OCI-LY3 (cell line): ENCODE data around the gene ARHGAP19.

Experiments
- H2AFZ ChIP-seq: fragments of 200-600, 300-600 bp; shearing (Covaris generic); 2 replicates; pipeline ENCODE4 v1.6.0; 2014; ENCODE audit warnings: antibody characterized with exemption, low read depth, low read length
- H3K27ac ChIP-seq: fragments of 200-600, 300-600 bp; sonication (generic); 2 replicates; pipeline ENCODE4 v1.5.1; 2014; ENCODE audit warnings: mild to moderate bottlenecking, low read length, moderate library complexity, mixed read lengths
- H3K27me3 ChIP-seq: fragments of 200-600, 300-600 bp; sonication (generic); 2 replicates; pipeline ENCODE4 v1.6.1; 2014; ENCODE audit warnings: low read depth, low read length, mixed read lengths
- H3K36me3 ChIP-seq: fragments of 200-600, 300-600 bp; sonication (generic); replicated peaks from 2 replicates; pipeline ENCODE3; 2014; ENCODE audit warnings: low read depth, low read length, mixed read lengths
- H3K4me1 ChIP-seq: fragments of 300-600, 200-600 bp; sonication (generic); 2 replicates; pipeline ENCODE4 v1.6.1; 2014; ENCODE audit warnings: low read length, mixed read lengths
- H3K4me2 ChIP-seq: fragments of 200-600, 300-600 bp; sonication (generic); 2 replicates; pipeline ENCODE4 v1.6.1; 2014; ENCODE audit warnings: low read length, mixed read lengths
- H3K4me3 ChIP-seq: fragments of 300-600, 200-600 bp; sonication (generic); 2 replicates; pipeline ENCODE4 v1.5.1; 2014; ENCODE audit warnings: antibody characterized with exemption, mild to moderate bottlenecking, low read length, moderate library complexity
- H3K79me2 ChIP-seq: fragments of 300-600, 200-600 bp; shearing (Covaris generic); 2 replicates; pipeline ENCODE4 v1.6.1; 2014; ENCODE audit warnings: mild to moderate bottlenecking, low read length, mixed read lengths
- H3K9ac ChIP-seq: fragments of 300-600, 200-600 bp; shearing (Covaris generic); 2 replicates; pipeline ENCODE4 v1.6.0; 2014; ENCODE audit warnings: mild to moderate bottlenecking, low read length, moderate library complexity
- H3K9me3 ChIP-seq: fragments of 200-600, 300-600 bp; shearing (Covaris generic); 2 replicates; pipeline ENCODE4 v1.6.1; 2014; ENCODE audit warnings: low read length, mixed read lengths; ENCODE audit not compliant: insufficient read depth
- H4K20me1 ChIP-seq: fragments of 200-600, 300-600 bp; sonication (generic); 2 replicates; pipeline ENCODE4 v1.6.1; 2016; ENCODE audit warnings: low read length, mixed read lengths; ENCODE audit not compliant: insufficient read depth
- EZH2phosphoT487 ChIP-seq: fragments of 200-600 bp; shearing (Covaris generic); IDR thresholded peaks from 2 replicates; pipeline ENCODE4 v1.6.1; 2018; ENCODE audit warnings: antibody characterized with exemption, mixed run types, low read depth
- TF ChIP-seq, protein P1 (sequence below): fragments of 200-600, 300-600 bp; sonication (generic); IDR thresholded peaks from 2 replicates; pipeline ENCODE4 v1.5.1; 2014; ENCODE audit warnings: antibody characterized with exemption, low read length, low read depth

ARHGAP19 gene

DNA sequence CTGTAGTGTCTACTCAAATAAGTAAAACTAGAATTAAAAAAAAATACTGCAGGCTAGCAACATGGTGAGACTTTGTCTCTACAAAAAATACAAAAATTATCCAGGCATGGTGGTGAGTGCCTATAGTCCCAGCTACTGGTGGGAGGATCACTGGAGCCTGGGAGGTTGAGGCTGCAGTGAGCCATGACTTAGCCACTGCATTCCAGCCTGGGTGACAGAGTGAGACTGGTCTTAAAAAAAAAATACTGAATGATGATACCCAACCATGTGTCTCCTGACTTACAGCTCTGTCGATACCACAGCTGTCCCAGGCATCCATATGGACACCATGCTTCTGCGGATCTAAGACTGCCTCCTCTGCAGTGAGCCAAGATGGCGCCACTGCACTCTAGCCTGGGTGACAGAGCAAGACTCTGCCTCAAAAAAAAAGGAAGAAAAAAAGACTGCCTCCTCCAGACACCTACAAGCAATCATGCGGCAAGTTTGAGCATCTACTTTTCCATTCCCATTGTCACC lies 18.7 kb upstream of the ARHGAP19 start:
- H3K79me2 ChIP-seq: no peaks in the 10 kb centered on the region
- no peaks in the 10 kb centered on the region for H3K9me3 ChIP-seq
- H3K4me1 ChIP-seq: no peaks in the 10 kb centered on the region
- H3K4me2 ChIP-seq: no peak overlapping the region
- no peaks in the 10 kb centered on the region for H3K36me3 ChIP-seq
- H4K20me1 ChIP-seq: no peaks in the 10 kb centered on the region
- H3K27me3 ChIP-seq: no peaks in the 10 kb centered on the region
- H3K9ac ChIP-seq: no peak overlapping the region
- no peak for TF ChIP-seq EZH2phosphoT487
- TF ChIP-seq, protein P1, sequence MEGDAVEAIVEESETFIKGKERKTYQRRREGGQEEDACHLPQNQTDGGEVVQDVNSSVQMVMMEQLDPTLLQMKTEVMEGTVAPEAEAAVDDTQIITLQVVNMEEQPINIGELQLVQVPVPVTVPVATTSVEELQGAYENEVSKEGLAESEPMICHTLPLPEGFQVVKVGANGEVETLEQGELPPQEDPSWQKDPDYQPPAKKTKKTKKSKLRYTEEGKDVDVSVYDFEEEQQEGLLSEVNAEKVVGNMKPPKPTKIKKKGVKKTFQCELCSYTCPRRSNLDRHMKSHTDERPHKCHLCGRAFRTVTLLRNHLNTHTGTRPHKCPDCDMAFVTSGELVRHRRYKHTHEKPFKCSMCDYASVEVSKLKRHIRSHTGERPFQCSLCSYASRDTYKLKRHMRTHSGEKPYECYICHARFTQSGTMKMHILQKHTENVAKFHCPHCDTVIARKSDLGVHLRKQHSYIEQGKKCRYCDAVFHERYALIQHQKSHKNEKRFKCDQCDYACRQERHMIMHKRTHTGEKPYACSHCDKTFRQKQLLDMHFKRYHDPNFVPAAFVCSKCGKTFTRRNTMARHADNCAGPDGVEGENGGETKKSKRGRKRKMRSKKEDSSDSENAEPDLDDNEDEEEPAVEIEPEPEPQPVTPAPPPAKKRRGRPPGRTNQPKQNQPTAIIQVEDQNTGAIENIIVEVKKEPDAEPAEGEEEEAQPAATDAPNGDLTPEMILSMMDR: no peak
- no peak overlapping the region for H3K4me3 ChIP-seq
- H2AFZ ChIP-seq: no peak overlapping the region
- no peak overlapping the region for H3K27ac ChIP-seq

DNA sequence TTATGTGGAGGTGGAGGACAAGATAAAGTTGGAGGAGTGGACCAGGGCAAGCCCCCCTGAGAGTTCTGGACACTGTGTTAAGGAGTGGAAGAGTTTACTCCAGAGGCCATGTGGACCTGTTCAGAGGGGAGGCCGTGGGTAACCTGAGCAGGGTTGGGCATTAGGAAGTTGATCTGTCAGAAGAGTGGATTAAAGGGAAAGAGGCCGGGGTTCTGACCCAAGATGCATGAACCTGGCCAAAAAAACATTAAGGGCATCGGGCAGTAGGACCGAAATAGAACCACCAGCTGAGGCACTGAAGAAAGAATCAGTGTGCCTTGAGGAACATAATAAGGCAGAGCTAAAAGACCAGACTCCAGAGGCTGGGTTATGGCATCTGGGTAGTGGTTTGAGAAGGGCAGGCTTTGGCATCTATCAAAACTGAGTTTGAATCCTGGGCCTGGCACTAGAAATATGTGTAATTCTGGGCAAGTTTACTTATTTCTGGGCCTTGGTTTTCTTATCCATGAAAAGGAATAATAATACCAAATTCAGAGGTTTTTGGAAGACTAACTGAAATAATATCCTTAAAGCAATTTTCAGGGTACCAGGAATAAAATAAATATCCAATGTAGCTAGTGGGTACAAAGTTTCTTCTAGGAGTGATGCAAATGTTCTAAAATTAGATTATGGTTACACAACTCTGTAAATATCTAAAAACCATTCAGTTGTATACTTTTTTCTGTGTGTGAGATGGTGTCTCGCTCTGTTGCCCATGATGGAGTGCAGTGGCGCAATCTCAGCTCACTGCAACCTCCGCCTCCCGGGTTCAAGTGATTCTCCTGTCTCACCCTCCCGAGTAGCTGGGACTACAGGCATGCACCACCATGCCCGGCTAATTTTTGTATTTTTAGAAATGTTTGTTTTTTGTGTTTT lies 15.7 kb upstream of the ARHGAP19 start:
- Histone ChIP-seq H3K79me2 (no peaks in the 10 kb centered on the region), H3K4me1 (no peaks in the 10 kb centered on the region), H3K4me3 (no peak overlapping the region), H2AFZ (no peak overlapping the region), H3K27me3 (no peaks in the 10 kb centered on the region), H3K36me3 (no peaks in the 10 kb centered on the region), H3K4me2 (no peak overlapping the region), H3K9ac (no peak overlapping the region), H3K9me3 (no peaks in the 10 kb centered on the region), H3K27ac (no peak overlapping the region), H4K20me1 (no peaks in the 10 kb centered on the region)
- TF ChIP-seq EZH2phosphoT487: no peak

DNA sequence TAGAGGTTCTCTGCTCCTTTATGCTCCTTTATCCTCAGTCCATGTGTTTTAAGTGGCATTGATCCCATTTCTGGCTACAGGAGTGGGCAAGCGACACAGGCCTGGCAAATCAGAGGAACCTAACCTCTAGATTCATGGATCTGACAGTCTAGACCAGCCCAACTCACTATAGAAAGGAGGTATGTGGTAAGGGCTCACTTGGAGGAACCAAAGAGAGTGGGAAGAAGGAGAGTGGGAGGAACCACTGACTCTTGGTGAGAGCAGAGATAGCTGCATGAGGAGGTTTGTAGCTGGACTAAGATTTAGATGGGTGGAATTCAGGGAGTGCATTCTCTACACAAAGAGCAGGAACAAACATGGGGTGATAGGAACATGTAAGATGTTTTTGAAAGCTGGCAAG lies 15.0 kb upstream of the ARHGAP19 start:
- Histone ChIP-seq H3K36me3 (no peaks in the 10 kb centered on the region), H3K4me3 (no peak overlapping the region), H3K4me2 (no peak overlapping the region), H3K27ac (no peak overlapping the region), H3K4me1 (no peaks in the 10 kb centered on the region), H4K20me1 (no peaks in the 10 kb centered on the region), H3K9ac (no peak overlapping the region), H2AFZ (no peak overlapping the region), H3K79me2 (no peaks in the 10 kb centered on the region), H3K27me3 (no peaks in the 10 kb centered on the region), H3K9me3 (no peaks in the 10 kb centered on the region)
- TF ChIP-seq, protein P1: no peak
- no peak for TF ChIP-seq EZH2phosphoT487

DNA sequence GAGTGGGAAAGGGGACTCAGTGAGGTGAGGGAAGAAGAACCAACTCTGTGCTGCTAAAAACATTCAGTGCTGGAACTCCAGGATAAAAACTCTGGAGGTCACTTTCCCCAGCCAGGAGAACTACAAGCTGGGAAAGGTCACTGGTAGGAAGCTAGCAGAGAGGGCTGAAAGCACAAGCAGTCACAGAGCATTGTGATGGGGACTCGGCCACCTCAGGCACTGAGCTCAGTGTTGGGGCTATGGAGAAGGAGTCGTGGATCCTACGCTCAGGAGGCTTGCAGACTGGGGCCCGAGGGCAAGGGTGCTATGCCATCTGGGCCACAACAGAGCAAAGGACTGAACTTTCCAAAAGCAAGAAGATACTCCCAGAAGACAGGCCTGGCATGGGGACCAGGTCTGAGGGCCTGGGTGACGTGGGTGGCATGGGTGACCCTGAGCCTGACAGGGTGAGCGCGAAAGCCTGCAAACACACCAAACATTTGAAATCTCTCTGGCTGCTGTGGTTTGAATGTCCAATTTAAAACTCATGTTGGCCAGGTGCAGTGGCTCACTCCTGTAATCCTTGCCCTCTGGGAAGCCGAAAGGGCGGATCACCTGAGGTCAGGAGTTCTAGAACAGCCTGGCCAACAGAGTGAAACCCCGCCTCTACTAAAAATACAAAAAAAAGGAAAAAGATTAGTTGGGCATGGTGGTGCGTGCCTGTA lies 9.8 kb upstream of the ARHGAP19 start:
- no peak overlapping the region for H3K4me2 ChIP-seq
- H3K27me3 ChIP-seq: no peaks in the 10 kb centered on the region
- H3K36me3 ChIP-seq: no peaks in the 10 kb centered on the region
- no peaks in the 10 kb centered on the region for H3K4me1 ChIP-seq
- H3K9me3 ChIP-seq: no peaks in the 10 kb centered on the region
- no peaks in the 10 kb centered on the region for H3K79me2 ChIP-seq
- H3K9ac ChIP-seq: no peak overlapping the region
- no peaks in the 10 kb centered on the region for H4K20me1 ChIP-seq
- no peak overlapping the region for H3K4me3 ChIP-seq
- no peak for TF ChIP-seq EZH2phosphoT487
- TF ChIP-seq, protein P1: no peak
- H3K27ac ChIP-seq: no peak overlapping the region
- no peak overlapping the region for H2AFZ ChIP-seq
